HG03025 (cell line): Measurements from ENCODE around the gene CTIF.

Source experiments
- ATAC-seq: cut with Tn5 transposase; IDR thresholded peaks from one replicate; pipeline ENCODE4 v1.9.1; 2021; ENCODE audit warnings: mild to moderate bottlenecking, moderate library complexity; ENCODE audit not compliant: unreplicated experiment, low FRiP score

Gene CTIF

DNA sequence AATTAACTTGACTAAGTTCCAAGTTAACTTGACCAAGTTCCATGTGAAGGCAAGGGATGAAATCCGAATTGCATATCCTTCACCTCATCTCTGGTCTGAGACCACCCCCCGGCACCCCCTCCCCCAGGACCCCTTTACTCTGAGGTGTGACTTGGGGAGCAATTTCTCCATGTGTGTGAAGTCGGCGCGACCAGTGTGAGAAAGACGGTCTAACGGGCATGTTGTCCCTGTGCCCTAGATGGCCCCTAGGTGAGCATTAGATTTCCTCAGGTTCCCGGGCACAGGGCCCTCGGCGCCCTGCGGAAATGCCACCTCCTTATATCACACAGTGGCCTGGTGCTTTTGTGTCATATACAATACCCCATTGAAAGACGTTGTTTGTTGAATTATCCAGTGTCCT, 137.1 kb downstream of the CTIF start:
- no peak for ATAC-seq

DNA sequence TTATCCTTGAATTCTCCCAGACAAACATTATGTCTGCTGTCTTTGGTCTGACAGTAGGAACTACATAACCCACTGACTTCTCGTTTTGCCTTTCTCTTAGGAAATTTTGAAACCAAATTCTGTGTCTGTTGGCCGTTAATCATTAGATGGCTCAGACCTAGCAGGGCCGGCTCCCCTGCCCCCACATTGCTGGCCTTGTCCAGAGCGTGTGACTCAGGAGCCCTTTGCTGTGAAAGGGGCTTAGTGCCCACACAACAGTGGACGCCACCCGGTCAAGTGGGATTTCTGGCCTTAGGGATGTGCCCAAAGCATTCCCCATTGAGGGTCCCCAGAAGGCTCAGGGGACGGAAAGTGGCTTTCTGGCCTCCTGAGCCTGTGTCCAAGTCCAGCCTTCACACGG, 137.5 kb downstream of the CTIF start:
- ATAC-seq: no peak

DNA sequence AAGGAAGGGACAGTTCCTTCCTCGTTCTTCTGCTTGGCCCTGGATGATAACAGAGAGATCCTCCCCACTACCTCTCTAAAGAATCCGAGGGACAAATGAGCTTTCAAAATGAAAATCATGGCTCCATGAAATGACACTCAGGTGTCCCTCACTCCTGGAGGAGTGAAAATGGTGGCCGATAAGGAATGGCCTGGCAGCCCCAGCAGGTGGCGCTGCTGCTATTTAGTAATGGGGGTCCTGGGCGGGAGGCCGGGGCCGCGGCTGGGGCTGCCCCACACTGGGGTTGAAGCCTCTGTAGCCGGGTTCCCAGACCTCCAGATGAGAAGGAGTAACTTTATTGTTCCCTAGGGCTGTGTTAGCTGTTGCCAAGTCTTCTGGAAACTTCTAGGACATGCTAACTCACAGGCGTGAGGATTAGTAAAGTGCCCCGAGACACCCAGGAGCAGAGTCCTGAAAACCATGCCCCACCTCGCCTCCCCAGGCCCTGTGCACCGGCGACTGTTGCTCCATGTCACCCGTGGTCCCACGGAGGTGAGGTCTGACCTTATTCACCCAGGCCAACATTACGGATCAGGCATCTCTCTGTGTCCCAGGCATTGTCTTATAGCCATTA, 138.0 kb downstream of the CTIF start:
- no peak for ATAC-seq

DNA sequence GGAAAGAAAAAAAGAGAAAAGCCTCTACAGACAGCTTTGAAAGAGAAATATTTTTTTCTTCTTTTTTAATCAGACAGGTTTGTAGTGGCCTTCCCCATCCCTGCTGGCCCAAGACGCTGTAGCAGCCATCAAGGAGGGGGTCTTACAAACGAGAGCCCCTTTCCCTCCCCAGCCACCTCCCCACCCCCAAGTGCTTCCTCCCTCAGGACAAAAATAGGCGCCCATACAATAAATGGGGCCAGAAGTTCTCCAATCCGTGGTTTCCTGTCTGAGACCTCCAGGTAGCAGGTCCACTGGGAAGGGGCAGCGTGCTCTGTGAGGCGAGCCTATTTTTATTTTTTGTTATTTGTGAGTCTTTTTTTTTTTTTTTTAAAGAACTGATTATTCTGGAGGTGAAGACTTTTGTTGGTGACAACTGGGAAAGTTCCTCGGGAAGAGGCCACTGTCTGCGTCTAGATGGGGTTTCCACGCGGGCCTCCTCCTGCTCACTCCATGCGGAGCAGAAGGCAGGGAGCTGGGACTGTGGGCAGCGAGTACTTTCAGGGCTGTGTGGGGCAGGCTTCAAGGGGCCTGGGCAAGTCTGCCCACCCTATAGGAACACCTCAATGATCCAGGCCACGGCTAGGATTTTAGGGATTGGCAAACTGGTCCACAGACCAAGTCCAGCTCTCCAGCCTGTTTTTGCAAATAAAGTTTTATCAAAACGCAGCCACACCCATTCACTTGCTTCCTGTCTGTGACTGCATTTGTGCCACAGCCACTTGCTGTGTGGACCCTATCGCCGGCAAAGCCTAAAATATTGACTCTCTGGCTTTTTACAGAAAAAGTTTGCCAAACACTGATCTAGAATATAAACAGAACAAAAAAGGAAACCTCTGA, 139.6 kb downstream of the CTIF start:
- ATAC-seq: no peak

DNA sequence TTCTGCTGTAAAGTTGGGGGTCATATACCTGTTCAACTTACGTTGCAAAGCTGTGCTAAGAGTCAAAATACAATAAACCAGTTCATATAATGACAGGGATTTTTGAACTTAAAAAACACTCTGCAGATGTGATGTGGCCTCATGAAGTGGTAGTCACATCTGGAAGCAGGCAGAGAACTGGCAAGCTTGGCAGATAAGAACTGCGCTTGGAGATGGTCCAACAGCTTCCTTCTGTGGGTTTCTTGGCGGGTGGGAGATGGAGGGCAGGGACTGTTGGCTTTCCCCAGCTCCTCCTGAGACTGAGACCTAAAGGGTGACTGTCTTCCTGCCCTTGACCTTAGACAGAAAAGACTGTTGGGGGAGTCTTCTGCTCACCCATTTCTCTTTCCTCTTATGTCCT, 140.4 kb downstream of the CTIF start:
- ATAC-seq: no peak

DNA sequence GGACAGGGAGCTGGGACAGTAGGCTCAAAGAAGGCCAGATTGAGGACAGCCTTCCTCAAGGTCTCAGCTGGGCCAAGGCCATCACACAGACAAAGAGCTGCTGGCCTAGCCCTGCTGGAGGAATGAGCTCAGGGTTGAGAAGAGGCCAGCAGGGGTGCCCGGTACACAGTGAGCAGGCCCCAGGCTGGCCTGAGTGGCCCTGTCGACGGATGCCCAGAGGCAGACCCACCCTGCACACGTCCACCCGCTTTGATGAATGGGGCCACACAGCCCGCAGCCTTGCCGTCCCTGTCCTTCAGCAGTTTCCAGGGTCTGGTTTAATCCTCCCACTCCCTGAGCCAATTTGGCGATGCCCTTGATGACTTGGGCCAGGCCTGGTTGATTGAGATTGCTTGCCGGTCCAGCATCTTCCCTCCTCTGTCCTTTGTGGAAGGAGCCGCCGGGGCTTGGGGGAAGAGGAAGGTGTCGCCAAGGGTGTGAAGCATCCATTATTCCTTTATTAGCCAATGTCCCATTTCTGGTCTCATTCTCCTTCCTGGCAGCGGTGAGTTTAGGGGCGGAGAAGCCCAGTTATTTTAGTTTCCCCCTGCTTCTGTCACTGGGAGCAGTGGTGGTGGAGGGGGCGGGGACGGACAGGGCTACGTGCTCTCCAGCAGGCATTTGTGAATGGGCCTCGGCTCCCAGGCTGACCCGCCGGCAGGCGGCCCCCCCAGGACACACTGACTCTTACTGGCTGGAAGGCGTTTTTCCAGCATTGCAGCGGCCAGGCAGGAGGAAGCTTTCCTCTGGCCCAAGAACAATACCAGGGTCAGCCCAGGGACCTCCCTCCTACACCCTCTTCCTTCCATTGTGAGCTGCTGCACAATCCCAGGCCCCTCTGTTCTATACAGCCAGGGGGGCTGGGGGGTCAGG, 141.8 kb downstream of the CTIF start:
- ATAC-seq: no peak

DNA sequence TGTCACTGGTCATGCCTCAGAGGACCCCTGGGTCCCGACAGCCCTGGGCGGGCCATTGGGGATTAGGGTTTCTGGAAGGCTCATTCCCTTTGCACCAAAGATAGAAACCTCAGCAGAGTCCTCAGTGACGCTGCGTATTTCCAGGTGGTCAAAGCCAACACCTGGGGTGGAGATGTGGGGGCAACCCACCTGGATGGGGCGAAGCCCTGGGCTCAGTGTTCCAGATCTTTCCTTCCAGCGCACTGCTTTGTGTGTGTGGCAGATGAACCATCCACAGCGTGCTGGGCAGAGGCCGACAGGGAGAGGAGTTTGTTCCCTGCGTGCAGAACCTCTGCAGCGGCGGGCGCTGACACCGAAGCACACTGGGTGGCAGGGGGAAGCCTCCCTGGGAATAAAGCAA, 143.9 kb downstream of the CTIF start:
- no peak for ATAC-seq

DNA sequence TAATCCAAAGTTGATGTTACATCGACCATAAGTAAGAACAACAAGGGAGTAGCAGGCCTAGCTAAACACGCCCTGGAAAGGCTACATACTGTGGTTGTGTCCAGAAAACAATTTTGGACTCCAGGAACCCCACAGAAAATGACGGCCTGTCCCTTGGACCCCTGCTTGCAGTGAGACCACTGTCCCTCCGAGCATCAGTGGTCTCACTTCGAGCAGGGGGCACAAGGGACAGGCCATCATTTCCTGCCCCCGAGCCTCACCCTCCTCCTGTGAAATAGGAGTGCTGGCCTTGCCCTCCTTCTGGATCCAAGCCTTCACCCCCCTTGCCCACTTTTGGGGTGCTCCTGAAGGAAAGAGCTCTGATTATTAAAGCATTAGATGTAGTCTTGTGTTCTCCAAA, 144.4 kb downstream of the CTIF start:
- no peak for ATAC-seq

DNA sequence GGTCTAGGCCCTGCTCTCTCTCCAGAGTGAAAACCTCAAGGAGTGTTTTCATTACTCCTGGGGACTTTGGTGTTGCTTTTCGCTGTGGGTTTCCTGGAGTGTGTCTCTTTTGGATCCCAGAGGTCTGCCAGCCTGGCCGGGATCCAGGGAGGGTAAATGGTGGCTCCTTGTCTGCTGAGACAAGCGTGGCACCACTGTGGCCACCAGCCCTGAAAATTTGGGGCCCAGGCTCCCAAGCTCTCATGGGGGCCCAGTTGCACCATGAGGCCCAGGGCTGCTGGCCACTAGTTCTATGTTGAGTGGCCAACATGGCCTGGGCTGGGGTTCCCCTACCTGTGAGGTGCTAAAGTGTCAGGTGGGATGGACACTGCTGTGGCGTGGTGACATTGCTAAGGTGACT, 144.8 kb downstream of the CTIF start:
- no peak for ATAC-seq

DNA sequence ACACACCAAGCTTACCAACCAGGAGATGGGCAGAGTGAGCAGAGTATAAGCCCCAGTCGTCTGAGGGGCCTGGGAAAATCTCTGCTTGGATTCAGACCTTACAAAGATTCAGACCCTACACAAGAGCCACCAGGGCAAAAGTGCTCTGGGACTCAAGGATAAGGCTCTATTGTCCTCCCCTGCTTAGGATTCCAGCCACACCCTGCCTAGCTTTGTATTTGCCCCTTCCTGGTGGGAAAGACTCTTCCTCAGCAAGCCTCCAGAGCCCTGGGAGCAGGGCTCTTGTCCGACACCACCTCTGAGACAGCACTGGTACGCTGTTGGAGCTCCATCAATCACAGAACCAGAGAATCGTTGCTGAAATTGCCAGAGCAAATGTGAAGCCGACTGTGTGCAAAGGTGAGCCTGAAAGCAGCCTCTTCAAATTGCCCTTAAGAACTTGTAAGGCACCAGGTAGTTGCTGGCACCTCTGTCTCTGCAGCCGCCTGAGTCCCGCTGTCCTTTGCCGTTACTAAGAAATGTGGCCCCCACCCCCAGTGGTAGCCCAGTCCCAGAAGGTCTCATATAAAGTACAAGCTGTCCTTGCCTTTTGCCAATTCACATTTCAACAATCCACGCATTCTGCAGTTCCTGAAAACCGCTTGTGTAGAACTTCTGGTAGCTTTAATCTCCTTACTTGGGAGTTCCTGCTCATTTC, 148.7 kb downstream of the CTIF start:
- no peak for ATAC-seq

DNA sequence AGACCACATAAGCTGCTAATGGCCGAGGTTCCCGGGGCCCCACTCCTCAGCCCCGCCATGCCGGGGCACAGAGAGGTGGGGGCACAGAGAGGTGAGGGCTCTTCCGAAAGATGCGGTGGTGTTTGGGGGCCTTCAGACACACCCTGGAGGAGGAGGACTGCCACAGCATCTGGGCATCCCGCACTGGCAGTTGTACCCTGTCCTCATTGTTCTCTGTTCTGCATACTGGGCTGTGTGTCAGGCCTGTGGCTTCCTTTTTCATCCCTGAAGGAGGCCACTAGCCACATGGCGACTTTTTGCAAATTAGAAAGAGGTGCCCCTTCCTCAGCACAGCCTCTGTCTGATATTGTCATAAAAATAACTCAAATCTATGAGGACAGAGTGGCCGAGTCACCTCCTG, 150.1 kb downstream of the CTIF start:
- no peak for ATAC-seq

DNA sequence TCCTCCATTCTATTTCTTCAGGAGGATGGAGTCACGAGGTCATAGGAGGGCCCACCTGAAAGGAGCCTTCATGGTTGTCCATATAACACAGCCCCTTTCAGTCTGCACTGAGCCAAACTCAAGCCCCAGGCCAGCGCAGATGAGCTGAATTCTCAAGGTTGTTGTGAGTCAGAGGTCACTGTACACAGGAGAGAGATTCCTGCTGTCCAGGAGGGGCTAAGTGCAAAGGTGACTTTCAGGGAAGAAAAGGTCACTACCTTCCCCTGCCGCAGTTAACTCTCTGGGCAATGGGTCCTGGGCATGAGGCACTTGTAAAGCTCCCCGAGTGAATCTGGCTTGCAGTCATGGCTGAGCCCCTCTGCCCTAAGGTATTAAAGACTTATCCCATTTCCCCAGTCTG, 150.7 kb downstream of the CTIF start:
- ATAC-seq: no peak

DNA sequence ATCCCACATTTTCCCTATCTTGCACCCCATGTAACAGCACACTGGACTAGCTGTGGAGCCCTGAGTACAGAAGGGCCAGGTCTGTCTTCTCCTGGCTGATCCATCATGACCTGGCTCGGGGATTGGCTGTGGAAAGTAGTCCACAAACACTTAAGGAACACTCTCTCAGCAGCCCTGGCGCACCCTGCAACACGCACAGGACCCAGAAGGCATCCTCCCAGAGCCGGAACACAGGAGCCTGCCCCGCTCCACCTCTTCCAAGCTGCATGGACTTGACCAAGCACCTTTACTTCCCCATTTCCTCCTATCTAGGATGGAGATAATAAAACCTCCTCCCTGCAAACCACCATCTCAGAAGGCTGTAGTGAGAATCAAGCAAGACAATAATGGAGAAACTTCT, 151.7 kb downstream of the CTIF start:
- no peak for ATAC-seq

DNA sequence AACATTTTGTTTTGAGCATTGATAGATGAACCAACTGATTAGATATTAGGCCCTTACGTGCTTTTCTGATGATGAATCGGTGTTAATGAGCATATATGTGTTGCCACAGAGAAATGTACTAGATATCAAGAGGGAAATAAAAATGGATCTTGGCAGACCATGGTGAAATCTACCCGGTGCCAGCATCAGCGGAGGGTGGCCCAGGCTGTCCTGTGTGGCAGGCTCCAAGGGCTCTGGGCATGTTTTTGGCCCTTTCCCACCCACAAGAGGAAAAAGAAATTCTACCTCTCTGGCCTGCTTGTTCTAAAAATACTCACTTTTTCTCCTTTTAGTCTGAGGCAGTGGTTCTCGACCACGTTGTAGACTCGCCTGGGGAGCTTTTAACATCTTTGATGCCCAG, 154.2 kb downstream of the CTIF start:
- ATAC-seq: no peak

DNA sequence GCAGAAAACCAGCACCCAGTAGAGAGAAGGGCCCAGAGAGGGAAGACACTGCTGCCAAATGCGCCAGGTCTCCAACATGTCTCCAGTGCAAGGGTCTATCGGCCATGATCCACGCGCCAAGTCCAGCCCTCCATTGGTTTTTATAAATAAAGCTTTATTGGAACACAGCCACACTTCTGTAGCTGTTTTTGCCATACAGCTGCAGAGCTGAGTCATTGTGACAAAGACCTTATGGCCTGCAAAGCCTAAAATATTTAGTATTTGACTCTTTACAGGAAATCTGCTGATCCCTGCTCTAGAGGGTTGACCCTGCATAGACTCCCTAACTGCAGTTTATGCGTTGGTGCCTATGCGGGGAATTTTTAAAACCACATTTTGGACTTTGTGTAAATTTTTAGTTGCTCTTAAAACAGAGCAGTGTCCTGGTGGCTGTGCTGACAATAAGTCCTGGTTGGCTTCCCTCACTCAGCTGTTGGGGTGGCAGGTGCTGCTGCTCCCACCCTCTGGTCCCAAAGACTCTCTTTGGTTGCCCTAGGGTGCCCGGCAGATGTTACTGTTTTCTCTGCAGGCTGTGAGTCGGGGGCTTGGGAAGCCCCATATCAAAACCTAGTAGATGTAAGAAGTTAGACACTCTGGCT, 154.9 kb downstream of the CTIF start:
- ATAC-seq: no peak

DNA sequence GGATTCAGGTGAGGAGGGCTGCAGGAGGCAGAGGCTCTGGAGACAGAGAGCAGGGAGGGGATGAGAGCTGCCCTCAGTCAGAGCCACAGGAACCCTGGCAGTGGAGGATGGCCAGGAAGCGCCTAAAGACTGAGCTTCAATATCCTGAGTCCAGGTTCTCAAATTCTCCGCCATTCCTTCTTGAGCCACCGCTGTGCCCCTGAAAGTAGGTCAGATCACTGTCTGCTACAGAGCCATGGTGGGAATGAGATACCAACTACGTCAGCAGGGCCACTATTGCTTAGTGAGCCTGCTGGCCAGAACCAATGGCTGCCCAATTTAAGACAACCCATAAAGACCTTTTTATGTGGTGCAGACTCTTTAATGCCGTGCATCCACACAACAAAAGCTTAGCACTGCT, 155.5 kb downstream of the CTIF start:
- no peak for ATAC-seq

DNA sequence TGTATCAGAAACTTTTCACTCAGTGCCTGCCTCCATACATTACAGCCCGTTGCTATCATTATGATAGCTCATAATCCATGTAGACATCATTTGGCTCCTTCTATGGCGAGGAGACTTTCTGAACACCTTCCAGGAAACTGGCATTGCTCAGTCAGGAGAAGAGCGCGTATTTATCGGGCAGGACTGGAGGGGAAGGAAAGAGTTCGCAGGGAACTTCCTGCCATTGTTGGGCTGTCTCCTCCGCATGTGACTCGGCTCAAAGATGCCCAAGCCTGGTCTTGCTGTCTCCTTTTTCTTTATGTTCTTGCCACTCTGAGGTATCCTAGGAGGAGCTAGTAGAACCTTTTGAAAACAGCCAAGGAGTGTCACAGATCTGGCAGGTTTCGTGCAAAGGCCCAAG, 156.8 kb downstream of the CTIF start:
- no peak for ATAC-seq

DNA sequence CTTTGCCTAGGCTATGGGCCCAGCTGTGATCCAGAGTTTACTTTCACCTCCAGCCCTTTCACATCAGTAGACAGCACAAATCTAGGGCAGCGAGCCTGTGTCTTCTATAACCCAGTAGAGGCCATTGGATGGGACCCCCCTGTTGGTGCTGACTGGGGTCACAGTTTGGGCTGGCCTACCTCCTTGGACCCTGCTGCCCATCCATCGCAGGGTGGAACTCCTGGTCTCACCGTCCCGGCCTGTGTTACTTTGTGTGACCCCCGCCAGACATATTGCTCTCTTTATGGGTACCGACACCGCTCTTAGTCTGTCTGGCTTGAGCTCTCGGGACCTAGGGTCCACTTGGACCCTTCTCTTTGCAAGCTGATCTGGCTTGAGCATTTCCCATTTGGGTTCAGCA, 157.4 kb downstream of the CTIF start:
- ATAC-seq: no peak

DNA sequence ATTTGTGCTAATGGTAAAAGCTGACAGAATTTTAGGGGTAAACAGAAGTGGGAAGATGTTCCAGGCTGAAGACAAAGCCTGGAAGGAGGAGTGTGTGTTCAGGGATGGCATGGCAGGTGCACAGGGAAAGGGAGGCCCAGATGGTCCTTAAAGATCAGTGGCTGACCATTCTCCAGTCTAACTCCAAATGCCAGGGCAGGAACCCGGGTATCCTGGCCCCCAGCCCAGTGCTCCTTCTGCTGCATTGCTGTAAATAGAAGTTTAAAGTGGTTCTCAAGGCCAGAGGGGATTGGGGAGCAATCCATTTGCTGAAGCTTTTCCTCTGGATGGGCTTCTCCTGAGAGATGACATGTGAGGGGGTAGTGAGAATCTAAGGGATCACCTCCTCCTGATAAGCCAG, 158.6 kb downstream of the CTIF start:
- ATAC-seq: no peak

DNA sequence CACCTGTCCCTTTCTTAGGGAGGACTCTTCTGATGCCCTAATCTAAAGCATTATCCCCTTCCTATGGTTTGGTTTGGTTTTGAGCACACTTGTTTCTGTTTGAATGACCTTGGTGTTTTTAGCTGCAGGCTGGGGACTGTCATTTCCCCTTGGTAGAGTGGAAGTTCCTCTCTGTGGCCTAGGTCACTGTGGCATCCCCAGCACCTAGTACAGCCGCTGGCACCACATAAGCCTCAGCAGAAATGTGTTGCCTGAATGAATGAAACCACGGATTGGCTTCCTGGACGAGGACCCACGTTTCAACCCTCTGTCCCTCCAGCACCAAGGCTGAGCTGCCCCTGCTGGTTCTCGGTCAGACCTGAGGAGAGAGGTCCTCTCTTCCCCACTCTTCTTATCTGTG, 159.9 kb downstream of the CTIF start:
- ATAC-seq: no peak
